Lung (tissue), 12 donors: ENCODE data around the gene SIKE1. TPM values are rescaled to one million over a fixed set of nuclear protein-coding genes. Genes with fewer than 3 reads are reported as not detected.
"Not testable (repeated sequence)": the region's sequence is repeated elsewhere in the genome, so short reads cannot be mapped to it uniquely, and the experiment has no call there.

ENCODE experiments used
- ATAC-seq: fragments of 200-7000 bp; cut with Tn5 transposase; one replicate; pipeline ENCODE4 v1.9.1; 2020; ENCODE audit warnings: moderate number of reproducible peaks; ENCODE audit not compliant: insufficient read depth, low FRiP score
- DNase-seq, 3 donors: peaks; one replicate each; pipeline ENCODE4 v3.0.0-alpha.2; 2013 to 2017
- H3K27ac ChIP-seq, 2 donors: one replicate each; pipeline ENCODE4 v1.5.1; 2013; ENCODE audit warnings: mild to moderate bottlenecking in 2 of 2, moderate library complexity in 2 of 2, control low read depth in 1 of 2, inconsistent platforms in 1 of 2, low read depth in 1 of 2, low read length in 1 of 2
- H3K27me3 ChIP-seq, 3 donors: one replicate each; pipeline ENCODE4 v1.5.1; 2013; ENCODE audit warnings: low read length in 2 of 3; ENCODE audit not compliant: control insufficient read depth in 3 of 3, insufficient read depth in 3 of 3
- H3K36me3 ChIP-seq, 4 donors: one replicate each; pipeline ENCODE4 v1.5.1; 2013; ENCODE audit warnings: low read length in 4 of 4, mild to moderate bottlenecking in 1 of 4, moderate library complexity in 1 of 4; ENCODE audit not compliant: control insufficient read depth in 4 of 4, insufficient read depth in 4 of 4
- H3K4me1 ChIP-seq, 5 donors: one replicate each; pipeline ENCODE4 v1.5.1; 2013; ENCODE audit warnings: low read length in 5 of 5, mild to moderate bottlenecking in 2 of 5, moderate library complexity in 1 of 5; ENCODE audit not compliant: control insufficient read depth in 5 of 5, insufficient read depth in 5 of 5
- H3K4me3 ChIP-seq: one replicate; pipeline ENCODE4 v1.5.1; 2013; ENCODE audit warnings: mild to moderate bottlenecking, control low read depth, moderate library complexity
- H3K9ac ChIP-seq, 2 donors: one replicate each; pipeline ENCODE4 v1.5.1; 2013; ENCODE audit warnings: low read length in 2 of 2, control low read depth in 1 of 2; ENCODE audit not compliant: insufficient read depth in 1 of 2
- H3K9me3 ChIP-seq, 4 donors: one replicate each; pipeline ENCODE4 v1.5.1; 2013; ENCODE audit warnings: low read length in 3 of 4, mild to moderate bottlenecking in 1 of 4, moderate library complexity in 1 of 4; ENCODE audit not compliant: control insufficient read depth in 4 of 4, insufficient read depth in 3 of 4
- CTCF ChIP-seq: IDR thresholded peaks from 2 replicates; pipeline ENCODE4 v1.5.1; 2012; ENCODE audit warnings: mild to moderate bottlenecking; ENCODE audit errors: control extremely low read depth, extremely low read depth
- WGBS, 2 donors: extraction: QIAGEN DNeasy Blood & Tissue Kit; methylation state at CpG; one replicate each; pipeline ENCODE4 v1.1.7; 2013; 5-methylcytosine and 5-hydroxymethylcytosine counted together
- polyA plus RNA-seq, 2 donors: library from polyadenylated mRNA; stranded (reverse); fragments of 200-250 nt; gene quantifications; one replicate each; pipeline ENCODE4 v1.2.1, GENCODE V29; 2013
- total RNA-seq, 2 donors: library from RNA; depleted of rRNA in 1 of 2; stranded (reverse); fragments of >200 nt in 1 of 2; gene quantifications; one replicate each; pipeline ENCODE4 v1.2.1, GENCODE V29; 2014 to 2021
- donor health status: control.
- donor health status: control.
- donor health status: Bipolar disorder and iron deficiency.
- donor health status: healthy.
- donor health status: DM: yes; HTN: yes; CAD: no.

Gene SIKE1
- total and polyA plus RNA-seq, 4 donors: 17.2 to 71.5 (median 32.9) TPM

- peak overlapping the region; percentile 95 to 100 for H3K9ac ChIP-seq
- no peaks in the 10 kb centered on the region for H3K27me3 ChIP-seq
- no peak for TF ChIP-seq CTCF
- DNase-seq: peak; percentile 57 to 71 (median 61)
- peak overlapping the region; percentile 43 to 100 for H3K27ac ChIP-seq
- peaks cover 0 to 6% (median 0%) of the 10 kb centered on the region in 4 donors for H3K36me3 ChIP-seq
- H3K4me3 ChIP-seq: peak overlapping the region; percentile 97
- no peaks in the 10 kb centered on the region for H3K9me3 ChIP-seq
- 0 to 1% methylated on average over 17 of the region's 17 CpGs for WGBS, 2 donors
- H3K4me1 ChIP-seq: peaks cover 3 to 26% (median 15%) of the 10 kb centered on the region in 5 donors
- peak; percentile 4 for ATAC-seq
Measured at GRCh38 chr1:114756949-114757454, 23.5 kb downstream of the SIKE1 start.

GRCh38 chr1:114756009-114756892 lies 24.2 kb downstream of the SIKE1 start:
- Histone ChIP-seq H3K9me3 (no peaks in the 10 kb centered on the region), H3K36me3 (peaks cover 0 to 6% (median 0%) of the 10 kb centered on the region in 4 donors), H3K4me1 (peaks cover 5 to 32% (median 15%) of the 10 kb centered on the region in 5 donors), H3K4me3 (peak overlapping the region; percentile 97), H3K27ac (peak overlapping the region; percentile 5 to 20), H3K9ac (peak overlapping the region; percentile 95 to 100), H3K27me3 (no peaks in the 10 kb centered on the region)
- 27 to 36% methylated on average over 14 of the region's 14 CpGs for WGBS, 2 donors
- ATAC-seq (no peak), DNase-seq (peak in 1 of 3 donors; percentile 25)
- no peak for TF ChIP-seq CTCF

GRCh38 chr1:114755006-114755931 lies 25.2 kb downstream of the SIKE1 start:
- H3K9me3 ChIP-seq: no peaks in the 10 kb centered on the region
- ATAC-seq: no peak
- TF ChIP-seq CTCF: no peak
- no peak overlapping the region for H3K4me3 ChIP-seq
- H3K36me3 ChIP-seq: peaks cover 0 to 6% (median 1%) of the 10 kb centered on the region in 4 donors
- H3K9ac ChIP-seq: peak overlapping the region in 1 of 2 donors; percentile 62
- peak in 1 of 3 donors; percentile 3 for DNase-seq
- no peaks in the 10 kb centered on the region for H3K27me3 ChIP-seq
- no peak overlapping the region for H3K27ac ChIP-seq
- peaks cover 7 to 37% (median 18%) of the 10 kb centered on the region in 5 donors for H3K4me1 ChIP-seq
- WGBS, 2 donors: 46 to 54% methylated on average over 7 of the region's 7 CpGs

- not testable (repeated sequence) for H3K4me3 ChIP-seq, H3K27me3 ChIP-seq, H3K27ac ChIP-seq, ATAC-seq, H3K9ac ChIP-seq, H3K9me3 ChIP-seq, DNase-seq
- H3K4me1 ChIP-seq: peaks cover 7 to 47% (median 18%) of the 10 kb centered on the region in 5 donors
- peaks cover 2 to 15% (median 9%) of the 10 kb centered on the region in 4 donors for H3K36me3 ChIP-seq
- WGBS, 2 donors: 89 to 90% methylated on average over 6 of the region's 6 CpGs
Measured at GRCh38 chr1:114753702-114754101, 26.8 kb downstream of the SIKE1 start.
